HEK293 (cell line): ENCODE data around the gene MTHFD1.

Experiments
- CTCF ChIA-PET: fragments of 350-600 bp; formaldehyde crosslinking; extraction: SDS; loops from one replicate; lab custom pipeline; 2021; ENCODE audit warnings: antibody characterized with exemption; lab: Yijun Ruan, JAX
- POLR2A ChIA-PET: fragments of 300-600 bp; formaldehyde crosslinking; extraction: SDS; loops from one replicate; lab custom pipeline; 2020; ENCODE audit warnings: antibody characterized with exemption, inconsistent platforms; lab: Yijun Ruan, JAX
- H3K27ac ChIP-seq: fragments of 200-500 bp; sonication (Bioruptor generic); 2 replicates; pipeline ENCODE4 v1.5.1; 2014; ENCODE audit warnings: low read depth, low read length, control low read depth, inconsistent platforms; ENCODE audit errors: extremely low read depth
- H3K36me3 ChIP-seq, 2 experiments: fragments of 200-500 bp in 1 of 2; sonication (Bioruptor generic) in 1 of 2; 1 replicate in 1 of 2; 2 replicates in 1 of 2; pipeline ENCODE4 v1.5.1; 2014 to 2017; ENCODE audit warnings: inconsistent platforms in 2 of 2, low read length in 2 of 2; ENCODE audit not compliant: control insufficient read depth in 2 of 2, insufficient read depth in 1 of 2
- H3K4me1 ChIP-seq: fragments of 200-500 bp; sonication (Bioruptor generic); 2 replicates; pipeline ENCODE4 v1.5.1; 2014; ENCODE audit warnings: mild to moderate bottlenecking, low read length, inconsistent platforms; ENCODE audit not compliant: control insufficient read depth, insufficient read depth
- H3K4me3 ChIP-seq: 2 replicates; pipeline ENCODE4 v1.5.1; 2011; ENCODE audit warnings: low read depth, mild to moderate bottlenecking, control low read depth, low read length, moderate library complexity
- H3K9me3 ChIP-seq: fragments of 200-500 bp; sonication (Bioruptor generic); 2 replicates; pipeline ENCODE4 v1.5.1; 2014; ENCODE audit warnings: low read depth, low read length, inconsistent platforms; ENCODE audit not compliant: control insufficient read depth, insufficient read depth
- BCL11A ChIP-seq: fragments of 450-650 bp; formaldehyde crosslinking; IDR thresholded peaks from 2 replicates; pipeline ENCODE4 v1.5.1; 2016; ENCODE audit warnings: low read depth, missing biosample characterization, missing genetic modification characterization
- GLI4 ChIP-seq: fragments of 450-650 bp; formaldehyde crosslinking; IDR thresholded peaks from 2 replicates; pipeline ENCODE4 v1.5.1; 2016; ENCODE audit warnings: missing biosample characterization, missing genetic modification characterization
- GLIS2 ChIP-seq: fragments of 450-650 bp; formaldehyde crosslinking; IDR thresholded peaks from 2 replicates; pipeline ENCODE4 v1.5.1; 2016; ENCODE audit warnings: missing biosample characterization, missing genetic modification characterization
- KLF10 ChIP-seq: fragments of 450-650 bp; IDR thresholded peaks from 2 replicates; pipeline ENCODE4 v1.5.1; 2018; ENCODE audit warnings: missing biosample characterization, mild to moderate bottlenecking, missing genetic modification characterization
- PATZ1 ChIP-seq: fragments of 450-650 bp; formaldehyde crosslinking; IDR thresholded peaks from 2 replicates; pipeline ENCODE4 v1.5.1; 2016; ENCODE audit warnings: missing biosample characterization, missing genetic modification characterization
- SCRT2 ChIP-seq: fragments of 450-650 bp; formaldehyde crosslinking; IDR thresholded peaks from 2 replicates; pipeline ENCODE4 v1.5.1; 2016; ENCODE audit warnings: missing biosample characterization, missing genetic modification characterization
- TRIM28 ChIP-seq: IDR thresholded peaks from 2 replicates; pipeline ENCODE4 v1.6.1; 2011; ENCODE audit warnings: low read length, control low read depth, borderline replicate concordance
- TSHZ1 ChIP-seq: fragments of 450-650 bp; formaldehyde crosslinking; IDR thresholded peaks from 2 replicates; pipeline ENCODE4 v1.5.1; 2016; ENCODE audit warnings: missing biosample characterization, missing genetic modification characterization, borderline replicate concordance
- ZBTB11 ChIP-seq: fragments of 450-650 bp; formaldehyde crosslinking; conservative IDR thresholded peaks from 2 replicates; pipeline ENCODE4 v1.5.1; 2016; ENCODE audit warnings: low read depth, missing biosample characterization, missing genetic modification characterization
- ZFP41 ChIP-seq: fragments of 450-650 bp; formaldehyde crosslinking; IDR thresholded peaks from 2 replicates; pipeline ENCODE4 v1.5.1; 2016; ENCODE audit warnings: missing biosample characterization, missing genetic modification characterization, borderline replicate concordance
- ZNF114 ChIP-seq: fragments of 450-650 bp; formaldehyde crosslinking; IDR thresholded peaks from 2 replicates; pipeline ENCODE4 v1.5.0; 2017; ENCODE audit warnings: missing biosample characterization, missing genetic modification characterization
- ZNF132 ChIP-seq: fragments of 450-650 bp; formaldehyde crosslinking; IDR thresholded peaks from 2 replicates; pipeline ENCODE4 v1.5.1; 2017; ENCODE audit warnings: missing biosample characterization, missing genetic modification characterization, borderline replicate concordance
- ZNF266 ChIP-seq: fragments of 450-650 bp; formaldehyde crosslinking; IDR thresholded peaks from 2 replicates; pipeline ENCODE4 v1.5.1; 2016; ENCODE audit warnings: missing biosample characterization, missing genetic modification characterization, low read depth
- ZNF335 ChIP-seq: fragments of 450-650 bp; formaldehyde crosslinking; conservative IDR thresholded peaks from 2 replicates; pipeline ENCODE4 v1.5.1; 2016; ENCODE audit warnings: missing biosample characterization, missing genetic modification characterization
- ZNF394 ChIP-seq: fragments of 450-650 bp; formaldehyde crosslinking; IDR thresholded peaks from 2 replicates; pipeline ENCODE4 v1.5.1; 2016; ENCODE audit warnings: missing biosample characterization, missing genetic modification characterization, mild to moderate bottlenecking, moderate library complexity, borderline replicate concordance
- ZNF416 ChIP-seq: fragments of 450-650 bp; formaldehyde crosslinking; IDR thresholded peaks from 2 replicates; pipeline ENCODE4 v1.5.1; 2016; ENCODE audit warnings: missing biosample characterization, missing genetic modification characterization
- ZNF473 ChIP-seq: fragments of 450-650 bp; formaldehyde crosslinking; IDR thresholded peaks from 2 replicates; pipeline ENCODE4 v1.5.1; 2017; ENCODE audit warnings: missing biosample characterization, missing genetic modification characterization
- ZNF518A ChIP-seq: fragments of 450-650 bp; formaldehyde crosslinking; conservative IDR thresholded peaks from 2 replicates; pipeline ENCODE4 v1.5.1; 2016; ENCODE audit warnings: low read depth, missing biosample characterization, missing genetic modification characterization
- ZNF596 ChIP-seq: fragments of 450-650 bp; IDR thresholded peaks from 2 replicates; pipeline ENCODE4 v1.5.0; 2018; ENCODE audit warnings: missing biosample characterization, mild to moderate bottlenecking, missing genetic modification characterization, moderate library complexity
- ZNF645 ChIP-seq: fragments of 450-650 bp; formaldehyde crosslinking; IDR thresholded peaks from 2 replicates; pipeline ENCODE4; 2016; ENCODE audit warnings: missing biosample characterization, missing genetic modification characterization
- ZNF658 ChIP-seq: fragments of 450-650 bp; formaldehyde crosslinking; IDR thresholded peaks from 2 replicates; pipeline ENCODE4; 2016; ENCODE audit warnings: missing biosample characterization, missing genetic modification characterization
- ZNF792 ChIP-seq: fragments of 450-650 bp; formaldehyde crosslinking; IDR thresholded peaks from 2 replicates; pipeline ENCODE4 v1.5.1; 2016; ENCODE audit warnings: missing biosample characterization, missing genetic modification characterization

The MTHFD1 gene

GRCh38 chr14:64502887-64503433 is 114.8 kb downstream of the MTHFD1 start:
- peak overlapping the region; percentile 62 for H3K4me3 ChIP-seq
- peak overlapping the region; percentile 99 for H3K27ac ChIP-seq
- ChIA-PET POLR2A (interaction anchor here (0.7 to 5.2 kb wide), 5 partner anchors 10 to 377 kb away, joined by 3 to 54 read pairs (median 9); partner anchors contain the start of genes HSPA2, MTHFD1 and SPTB), CTCF (interaction anchor here (1.0 kb wide), 3 partner anchors 29 to 134 kb away, joined by 3 to 4 read pairs (median 3); no protein-coding TSS in a partner anchor)
- no peaks in the 10 kb centered on the region for H3K9me3 ChIP-seq
- H3K4me1 ChIP-seq: peaks cover 23% of the 10 kb centered on the region
- peaks cover 2 to 11% of the 10 kb centered on the region in 2 experiments; a peak in 2 of 3 replicates for H3K36me3 ChIP-seq
- TF ChIP-seq TRIM28 (no peak), ZNF114 (no peak), GLI4 (tag by site-specific recombination) (no peak), ZNF473 (no peak), ZNF596 (tag by site-specific recombination) (no peak), ZFP41 (no peak), ZNF518A (no peak), PATZ1 (peak; percentile 17; the same call in 1 of the 2 replicates), ZNF335 (peak; percentile 32; the same call in 1 of the 2 replicates), ZNF416 (tag by site-specific recombination) (no peak), GLIS2 (tag by site-specific recombination) (peak; percentile 77; the same call in 1 of the 2 replicates), TSHZ1 (no peak), ZNF266 (no peak), ZNF132 (tag by site-specific recombination) (no peak), ZBTB11 (tag by site-specific recombination) (peak; percentile 94), ZNF792 (tag by site-specific recombination) (no peak), ZNF658 (tag by site-specific recombination) (no peak), ZNF394 (tag by site-specific recombination) (0 out of 2 replicates have a peak, but pooled peaks have one; percentile 37), SCRT2 (tag by site-specific recombination) (peak; percentile 54; the same call in 1 of the 2 replicates), KLF10 (tag by site-specific recombination) (no peak), ZNF645 (no peak), BCL11A (no peak)
